K562 (cell line): ENCODE data around the gene ACBD3. TPM values are rescaled to one million over a fixed set of nuclear protein-coding genes. Genes with fewer than 3 reads are reported as not detected.

Experiments
- CBX5 ChIP-seq: IDR thresholded peaks from 2 replicates; pipeline ENCODE4 v1.6.1; 2014; ENCODE audit warnings: low read depth, borderline replicate concordance
- CC2D1A ChIP-seq: fragments of 450-650 bp; IDR thresholded peaks from 2 replicates; pipeline ENCODE4 v1.6.1; 2017; ENCODE audit warnings: mild to moderate bottlenecking
- CCNT2 ChIP-seq: IDR thresholded peaks from 2 replicates; pipeline ENCODE4 v1.6.1; 2011; ENCODE audit warnings: borderline replicate concordance, low read depth, mild to moderate bottlenecking, moderate library complexity, mixed read lengths, low read length; ENCODE audit not compliant: insufficient read length; ENCODE audit errors: extremely low read depth
- CHD2 ChIP-seq: IDR thresholded peaks from 2 replicates; pipeline ENCODE4 v1.6.1; 2011; ENCODE audit warnings: low read depth, low read length
- DMBX1 ChIP-seq: fragments of 250-450 bp; sonication (Bioruptor Pico); IDR thresholded peaks from 2 replicates; pipeline ENCODE4 v1.8.0; 2022; ENCODE audit warnings: inconsistent platforms, mild to moderate bottlenecking, moderate library complexity, borderline replicate concordance
- GABPA ChIP-seq: fragments of 200-800 bp; sonication (Bioruptor generic); conservative IDR thresholded peaks from 2 replicates; pipeline ENCODE4 v1.6.1; 2016; ENCODE audit warnings: low read depth, missing genetic modification characterization, missing compliant biosample characterization
- HMG20A ChIP-seq: fragments of 450-650 bp; formaldehyde crosslinking; conservative IDR thresholded peaks from 2 replicates; pipeline ENCODE4 v1.4.0; 2020; ENCODE audit warnings: mild to moderate bottlenecking, mixed read lengths
- LEF1 ChIP-seq: fragments of 450-650 bp; IDR thresholded peaks from 2 replicates; pipeline ENCODE4 v1.6.1; 2016; ENCODE audit warnings: mild to moderate bottlenecking
- NCOA2 ChIP-seq, 2 experiments: fragments of 450-650 bp; IDR thresholded peaks; 2 replicates each; pipeline ENCODE4 v1.6.1; 2018; ENCODE audit warnings: mild to moderate bottlenecking in 2 of 2, moderate library complexity in 1 of 2; ENCODE audit not compliant: partially characterized antibody in 2 of 2
- SAFB2 ChIP-seq: fragments of 200-400 bp; formaldehyde crosslinking; IDR thresholded peaks from 2 replicates; pipeline ENCODE4 v1.6.1; 2018; ENCODE audit warnings: borderline replicate concordance, low read length, low read depth, moderate library complexity; ENCODE audit not compliant: severe bottlenecking
- SRSF1 ChIP-seq: fragments of 200-400 bp; formaldehyde crosslinking; IDR thresholded peaks from 2 replicates; pipeline ENCODE4 v1.6.1; 2017; ENCODE audit warnings: mild to moderate bottlenecking, low read depth, low read length, moderate library complexity
- ZNF277 ChIP-seq: fragments of 250-450 bp; sonication (Bioruptor Pico); IDR thresholded peaks from 2 replicates; pipeline ENCODE4 v1.8.0; 2022; ENCODE audit warnings: inconsistent platforms, mild to moderate bottlenecking, moderate library complexity, borderline replicate concordance
- ZNF764 ChIP-seq: fragments of 250-450 bp; sonication (Bioruptor Pico); IDR thresholded peaks from 2 replicates; pipeline ENCODE4 v1.4.0; 2020; ENCODE audit warnings: low read depth, mild to moderate bottlenecking, moderate library complexity
- polyA plus RNA-seq, 8 experiments: library from polyadenylated mRNA; depleted of rRNA in 4 of 8; stranded (reverse) in 5 of 8; unstranded in 3 of 8; fragments of >200 nt; fragmentation: Nextera tagmentation in 2 of 8; fragmentation: Illumina TruSeq in 1 of 8; extraction: Ambion mirVana in 2 of 8; extraction: Trizol in 1 of 8; gene quantifications; 2 replicates each; pipeline versions ENCODE4 v1.2.1 to v1.2.3, GENCODE V29; 2011 to 2014; ENCODE audit warnings: inconsistent platforms in 1 of 8, missing spikeins in 1 of 8
- total RNA-seq, 7 experiments: library from RNA; depleted of rRNA in 6 of 7; stranded (reverse); fragments of >200 nt in 6 of 7; fragmentation: Illumina TruSeq in 2 of 7; extraction: Trizol in 2 of 7; gene quantifications; 2 replicates each; pipeline versions ENCODE4 v1.2.1 to v1.2.3, GENCODE V29; 2011 to 2021; ENCODE audit warnings: low replicate concordance in 1 of 7
- TF ChIP-seq, protein P1 (sequence below), 2 experiments: IDR thresholded peaks in 1 of 2; conservative IDR thresholded peaks in 1 of 2; 2 replicates each; pipeline ENCODE4 v1.6.1; 2016; ENCODE audit warnings: low read depth in 2 of 2, mild to moderate bottlenecking in 1 of 2, missing compliant biosample characterization in 1 of 2, missing genetic modification characterization in 1 of 2, moderate library complexity in 1 of 2
- TF ChIP-seq, protein P2 (sequence below): fragments of 450-650 bp; IDR thresholded peaks from 2 replicates; pipeline ENCODE4 v1.7.1; 2018; ENCODE audit warnings: mild to moderate bottlenecking, low read depth; ENCODE audit not compliant: partially characterized antibody
- TF ChIP-seq, protein P3 (sequence below), 2 experiments: fragments of 200-800 bp in 1 of 2; sonication (Bioruptor generic) in 1 of 2; sonication (generic) in 1 of 2; formaldehyde crosslinking in 1 of 2; IDR thresholded peaks in 1 of 2; conservative IDR thresholded peaks in 1 of 2; 2 replicates each; pipeline versions ENCODE4 v1.5.0 to v1.6.1; 2016 to 2020; ENCODE audit warnings: missing compliant biosample characterization in 1 of 2, missing genetic modification characterization in 1 of 2, missing genetic modification reagents in 1 of 2
- TF ChIP-seq, protein P4 (sequence below): fragments of 250-450 bp; sonication (Bioruptor Pico); IDR thresholded peaks from 2 replicates; pipeline ENCODE4 v1.8.0; 2022; ENCODE audit warnings: inconsistent platforms

Gene ACBD3
- total and polyA plus RNA-seq, 9 of the 15 experiments (the other 6 are each of a cell fraction or from before 2014, with no cell fraction given) = 11.1 to 36.7 (median 26.9) TPM

- TF ChIP-seq, protein P1, sequence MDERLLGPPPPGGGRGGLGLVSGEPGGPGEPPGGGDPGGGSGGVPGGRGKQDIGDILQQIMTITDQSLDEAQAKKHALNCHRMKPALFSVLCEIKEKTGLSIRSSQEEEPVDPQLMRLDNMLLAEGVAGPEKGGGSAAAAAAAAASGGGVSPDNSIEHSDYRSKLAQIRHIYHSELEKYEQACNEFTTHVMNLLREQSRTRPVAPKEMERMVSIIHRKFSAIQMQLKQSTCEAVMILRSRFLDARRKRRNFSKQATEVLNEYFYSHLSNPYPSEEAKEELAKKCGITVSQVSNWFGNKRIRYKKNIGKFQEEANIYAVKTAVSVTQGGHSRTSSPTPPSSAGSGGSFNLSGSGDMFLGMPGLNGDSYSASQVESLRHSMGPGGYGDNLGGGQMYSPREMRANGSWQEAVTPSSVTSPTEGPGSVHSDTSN (CRISPR knock-in tag; IDR thresholded peaks at IDR 0.05; ENCODE audit: low read depth) = no peak
- TF ChIP-seq, protein P1 (tag; conservative IDR thresholded peaks at IDR 0.05; ENCODE audit: low read depth) = no peak
- TF ChIP-seq, protein P2, sequence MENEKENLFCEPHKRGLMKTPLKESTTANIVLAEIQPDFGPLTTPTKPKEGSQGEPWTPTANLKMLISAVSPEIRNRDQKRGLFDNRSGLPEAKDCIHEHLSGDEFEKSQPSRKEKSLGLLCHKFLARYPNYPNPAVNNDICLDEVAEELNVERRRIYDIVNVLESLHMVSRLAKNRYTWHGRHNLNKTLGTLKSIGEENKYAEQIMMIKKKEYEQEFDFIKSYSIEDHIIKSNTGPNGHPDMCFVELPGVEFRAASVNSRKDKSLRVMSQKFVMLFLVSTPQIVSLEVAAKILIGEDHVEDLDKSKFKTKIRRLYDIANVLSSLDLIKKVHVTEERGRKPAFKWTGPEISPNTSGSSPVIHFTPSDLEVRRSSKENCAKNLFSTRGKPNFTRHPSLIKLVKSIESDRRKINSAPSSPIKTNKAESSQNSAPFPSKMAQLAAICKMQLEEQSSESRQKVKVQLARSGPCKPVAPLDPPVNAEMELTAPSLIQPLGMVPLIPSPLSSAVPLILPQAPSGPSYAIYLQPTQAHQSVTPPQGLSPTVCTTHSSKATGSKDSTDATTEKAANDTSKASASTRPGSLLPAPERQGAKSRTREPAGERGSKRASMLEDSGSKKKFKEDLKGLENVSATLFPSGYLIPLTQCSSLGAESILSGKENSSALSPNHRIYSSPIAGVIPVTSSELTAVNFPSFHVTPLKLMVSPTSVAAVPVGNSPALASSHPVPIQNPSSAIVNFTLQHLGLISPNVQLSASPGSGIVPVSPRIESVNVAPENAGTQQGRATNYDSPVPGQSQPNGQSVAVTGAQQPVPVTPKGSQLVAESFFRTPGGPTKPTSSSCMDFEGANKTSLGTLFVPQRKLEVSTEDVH = no peak
- TF ChIP-seq CC2D1A = no peak
- TF ChIP-seq GABPA (tag) = 0 out of 2 replicates have a peak, but pooled peaks have one; percentile 83
- no peak for TF ChIP-seq CCNT2
- no peak for TF ChIP-seq HMG20A
- TF ChIP-seq, protein P3, sequence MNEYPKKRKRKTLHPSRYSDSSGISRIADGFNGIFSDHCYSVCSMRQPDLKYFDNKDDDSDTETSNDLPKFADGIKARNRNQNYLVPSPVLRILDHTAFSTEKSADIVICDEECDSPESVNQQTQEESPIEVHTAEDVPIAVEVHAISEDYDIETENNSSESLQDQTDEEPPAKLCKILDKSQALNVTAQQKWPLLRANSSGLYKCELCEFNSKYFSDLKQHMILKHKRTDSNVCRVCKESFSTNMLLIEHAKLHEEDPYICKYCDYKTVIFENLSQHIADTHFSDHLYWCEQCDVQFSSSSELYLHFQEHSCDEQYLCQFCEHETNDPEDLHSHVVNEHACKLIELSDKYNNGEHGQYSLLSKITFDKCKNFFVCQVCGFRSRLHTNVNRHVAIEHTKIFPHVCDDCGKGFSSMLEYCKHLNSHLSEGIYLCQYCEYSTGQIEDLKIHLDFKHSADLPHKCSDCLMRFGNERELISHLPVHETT (CRISPR knock-in tag; conservative IDR thresholded peaks at IDR 0.05 in 1 of 2, IDR thresholded peaks at IDR 0.05 in 1 of 2) = 0 out of 4 replicates have a peak, but pooled peaks of 1 of the 2 experiments have one; percentile 22
- 0 out of 2 replicates have a peak, but pooled peaks have one; percentile 11 for TF ChIP-seq LEF1
- no peak for TF ChIP-seq CBX5
- no peak for TF ChIP-seq SAFB2
- no peak for TF ChIP-seq ZNF764 (CRISPR knock-in tag)
- TF ChIP-seq NCOA2 (IDR thresholded peaks at IDR 0.05; ENCODE audit: partially characterized antibody in 2 of 2) = no peak
- no peak for TF ChIP-seq ZNF277
- TF ChIP-seq DMBX1 (CRISPR knock-in tag) = no peak; the same call in 1 of the 2 replicates
- TF ChIP-seq SRSF1 = no peak
- 0 out of 2 replicates have a peak, but pooled peaks have one; percentile 5 for TF ChIP-seq CHD2
- TF ChIP-seq, protein P4, sequence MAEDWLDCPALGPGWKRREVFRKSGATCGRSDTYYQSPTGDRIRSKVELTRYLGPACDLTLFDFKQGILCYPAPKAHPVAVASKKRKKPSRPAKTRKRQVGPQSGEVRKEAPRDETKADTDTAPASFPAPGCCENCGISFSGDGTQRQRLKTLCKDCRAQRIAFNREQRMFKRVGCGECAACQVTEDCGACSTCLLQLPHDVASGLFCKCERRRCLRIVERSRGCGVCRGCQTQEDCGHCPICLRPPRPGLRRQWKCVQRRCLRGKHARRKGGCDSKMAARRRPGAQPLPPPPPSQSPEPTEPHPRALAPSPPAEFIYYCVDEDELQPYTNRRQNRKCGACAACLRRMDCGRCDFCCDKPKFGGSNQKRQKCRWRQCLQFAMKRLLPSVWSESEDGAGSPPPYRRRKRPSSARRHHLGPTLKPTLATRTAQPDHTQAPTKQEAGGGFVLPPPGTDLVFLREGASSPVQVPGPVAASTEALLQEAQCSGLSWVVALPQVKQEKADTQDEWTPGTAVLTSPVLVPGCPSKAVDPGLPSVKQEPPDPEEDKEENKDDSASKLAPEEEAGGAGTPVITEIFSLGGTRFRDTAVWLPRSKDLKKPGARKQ = no peak
These were observed 430 bp upstream of the ACBD3 start (continued) for GRCh38 chr1:226187019-226187322.
